ENCODE results near the gene FAM217A.
"Not testable (repeated sequence)": the region's sequence is repeated elsewhere in the genome, so short reads cannot be mapped to it uniquely, and the experiment has no call there.

The FAM217A gene, protein sequence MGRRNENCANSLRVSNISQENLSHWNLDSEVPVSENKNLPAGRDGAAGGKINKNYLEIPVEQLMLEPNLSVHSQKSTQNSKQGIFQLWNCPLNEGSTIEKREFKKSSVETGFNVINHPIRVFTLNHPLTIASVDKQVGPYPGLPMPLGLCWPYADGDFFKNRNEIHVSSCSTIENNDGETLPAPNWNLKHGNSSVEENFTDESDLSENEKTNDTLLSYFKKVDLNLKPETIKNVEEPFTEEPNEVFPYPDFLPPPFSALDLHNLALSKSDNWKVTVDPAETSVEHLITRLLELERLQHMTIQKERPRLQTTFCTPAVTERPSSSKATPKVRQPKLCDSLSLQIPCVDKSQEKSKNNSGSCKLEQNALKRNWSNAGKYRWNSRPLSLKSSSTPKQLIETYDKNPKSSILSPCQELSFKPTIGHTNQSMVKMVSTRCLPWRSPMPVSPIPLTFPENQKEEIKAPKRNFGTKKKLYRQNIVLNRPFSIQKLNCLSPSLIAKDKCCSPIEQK

GRCh38 chr6:4078691-4079471 is at the start of gene FAM217A:
Gene FAM217A, minus strand, starts transcription at chr6:4079137. Its CDS starts 1,723 bp downstream, at chr6:4077414.
- DNase-seq = no peak

DNA sequence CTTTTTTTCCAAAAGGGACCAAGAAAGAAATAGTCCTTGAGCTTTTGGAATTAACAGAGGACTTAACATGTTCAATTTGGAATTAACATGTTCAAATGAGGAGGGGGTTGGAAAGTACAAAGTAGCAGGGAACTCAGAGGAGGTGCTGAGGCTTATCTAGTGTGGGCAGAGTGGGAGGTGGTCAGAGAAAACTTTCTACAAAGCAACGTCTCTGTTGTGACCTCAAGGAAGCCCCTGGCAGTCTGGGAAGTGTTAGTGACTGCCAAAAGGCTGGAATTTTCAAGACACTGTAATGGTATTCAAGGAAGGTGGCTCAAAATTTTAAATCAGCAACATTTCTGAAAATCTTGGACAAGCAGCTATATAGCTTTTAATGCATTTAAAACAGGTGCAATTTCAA is 49.1 kb upstream of the FAM217A start:
- no peak for DNase-seq

DNA sequence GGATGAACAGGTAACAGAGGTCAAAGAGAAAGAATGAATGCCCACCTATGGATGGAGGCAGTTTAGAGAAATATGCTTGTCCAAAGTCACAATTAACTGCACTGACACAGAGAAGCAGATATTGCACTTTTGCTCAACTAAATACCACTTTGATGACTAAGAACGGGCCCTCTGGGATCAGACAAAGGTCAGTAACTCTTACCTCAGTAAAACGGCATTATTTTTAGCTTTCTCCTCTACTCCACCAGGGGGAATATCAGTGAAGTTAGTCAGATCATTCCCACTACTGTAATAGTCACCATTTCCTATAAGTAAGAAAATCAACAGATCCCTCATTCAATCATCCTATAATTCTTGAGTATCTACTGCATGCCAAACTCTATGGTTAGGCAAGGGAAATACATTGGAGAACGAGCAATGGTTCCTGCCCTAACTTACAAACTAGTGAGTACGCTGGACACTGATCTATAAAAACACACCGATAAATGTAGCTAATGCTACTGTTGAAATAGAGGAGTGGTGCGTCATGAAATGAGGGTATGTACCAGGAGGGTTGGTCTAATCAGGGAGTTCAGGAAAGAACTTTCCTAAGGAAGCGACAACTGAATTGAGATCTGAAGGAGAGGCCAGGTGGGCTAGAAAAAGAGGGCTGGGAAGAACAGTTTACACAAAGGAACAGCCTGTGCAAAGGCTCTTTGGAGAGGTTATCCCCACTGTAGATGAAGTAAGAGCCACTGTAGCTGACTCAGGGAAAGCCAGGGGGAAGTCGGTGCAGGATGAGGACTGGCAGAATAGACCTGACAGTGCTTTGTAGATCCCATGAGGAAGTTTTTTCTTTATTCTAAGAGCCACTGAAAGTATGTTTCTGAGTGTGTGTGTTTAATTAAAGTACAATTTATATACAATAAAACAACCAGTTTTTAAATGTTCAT is 47.3 kb upstream of the FAM217A start:
- DNase-seq = no peak

- DNase-seq = no peak
These were observed 46.6 kb upstream of the FAM217A start for GRCh38 chr6:4125500-4125899.

DNA sequence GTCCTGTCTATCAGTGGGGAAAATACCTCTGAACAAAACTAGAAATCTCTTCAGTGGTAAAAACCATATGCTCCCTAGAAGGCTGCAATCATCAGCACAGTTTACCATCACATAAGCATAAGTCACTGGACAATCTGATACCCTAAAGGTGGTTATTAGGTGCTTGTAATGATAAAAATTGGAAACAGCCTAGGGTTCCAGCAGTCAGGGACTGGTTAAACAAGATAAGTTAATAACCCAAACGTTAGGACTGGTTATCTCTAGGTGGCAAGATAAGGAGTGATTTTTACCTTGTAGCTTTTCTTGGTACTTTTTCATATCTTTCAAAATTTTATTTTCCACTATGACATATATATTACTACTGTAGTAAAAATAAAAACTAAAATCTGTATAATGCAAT is 45.4 kb upstream of the FAM217A start:
- no peak for DNase-seq

DNA sequence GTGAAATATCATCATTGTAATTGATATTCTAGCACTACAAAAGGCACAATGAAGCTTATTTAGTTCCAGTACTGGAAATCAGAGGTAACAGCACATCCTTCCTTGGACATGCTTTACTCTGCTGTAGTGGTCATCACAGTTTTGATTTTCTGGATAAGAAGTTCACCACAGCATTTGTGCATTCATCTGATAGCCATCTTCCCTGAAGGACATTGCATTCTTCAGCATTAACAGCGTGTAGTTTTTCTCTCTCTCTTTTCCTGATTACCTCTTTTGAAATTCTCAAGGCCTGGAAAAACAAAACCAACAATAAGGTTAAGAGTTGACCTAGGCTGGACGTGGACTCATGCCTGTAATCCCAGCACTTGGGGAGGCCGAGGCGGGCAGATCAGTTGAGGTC is 36.8 kb upstream of the FAM217A start:
- no peak for DNase-seq

DNA sequence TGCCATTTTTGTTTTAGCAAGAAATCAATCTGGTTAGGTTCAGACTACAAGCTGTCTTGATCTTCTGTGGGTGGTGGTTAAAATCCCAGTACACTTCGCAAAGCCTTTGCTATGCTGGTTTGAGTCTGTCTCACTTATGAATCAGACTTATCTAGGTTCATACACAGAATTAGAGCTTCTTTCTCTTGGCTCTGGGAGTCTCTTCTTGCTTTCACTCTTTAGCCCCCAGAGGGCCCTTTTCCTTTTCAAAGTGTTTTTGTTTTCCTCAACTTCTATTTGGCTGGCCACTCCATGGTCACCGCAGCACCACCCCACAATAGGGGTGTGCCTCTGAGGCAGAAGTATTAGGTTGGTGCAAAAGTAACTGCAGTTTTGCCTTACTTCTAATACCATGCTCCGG is 35.2 kb upstream of the FAM217A start:
- DNase-seq = no peak

DNA sequence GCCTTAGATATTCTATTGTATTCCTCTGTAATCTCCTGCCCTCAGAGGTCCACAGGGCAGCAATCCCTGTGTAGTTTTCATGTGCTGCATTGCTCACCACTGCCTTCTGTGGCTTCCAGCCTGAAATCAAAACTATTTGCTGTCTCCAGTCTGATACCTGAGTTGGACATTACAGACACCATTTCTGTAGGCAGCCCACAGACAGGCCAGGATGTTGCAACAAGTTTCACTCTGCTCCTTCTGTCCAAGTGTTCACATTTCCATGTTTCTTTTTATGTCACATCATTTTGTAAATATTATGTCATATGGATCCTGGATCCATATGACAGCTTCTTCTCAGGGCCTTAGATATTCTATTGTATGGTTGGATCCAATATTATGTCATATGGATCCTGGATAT is 34.7 kb upstream of the FAM217A start:
- DNase-seq = no peak

DNA sequence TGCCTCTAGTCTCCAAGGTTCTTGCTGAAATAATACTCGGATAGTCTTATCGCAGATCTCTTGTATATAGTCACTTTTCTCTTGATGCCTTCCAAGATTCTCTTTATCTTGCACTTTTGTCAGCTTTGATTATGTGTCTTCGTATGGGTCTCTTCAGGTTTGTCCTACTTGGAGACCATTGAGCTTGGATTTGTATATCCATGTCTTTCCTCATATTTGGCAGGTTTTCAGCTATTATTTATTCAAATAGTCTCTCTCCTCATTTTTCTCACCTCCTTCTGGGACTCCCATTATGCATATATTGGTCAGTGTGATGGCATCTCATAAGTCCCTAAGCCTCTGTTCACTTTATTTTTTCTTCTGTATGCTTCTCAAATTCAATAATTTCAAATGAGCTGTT is 33.4 kb upstream of the FAM217A start:
- no peak for DNase-seq

GRCh38 chr6:4109363-4109815 is 30.5 kb upstream of the FAM217A start:
- DNase-seq = not testable (repeated sequence)

- no peak for DNase-seq
These were observed 29.7 kb upstream of the FAM217A start for GRCh38 chr6:4108561-4109093.

GRCh38 chr6:4107873-4108272 is 28.9 kb upstream of the FAM217A start:
- DNase-seq = no peak

DNA sequence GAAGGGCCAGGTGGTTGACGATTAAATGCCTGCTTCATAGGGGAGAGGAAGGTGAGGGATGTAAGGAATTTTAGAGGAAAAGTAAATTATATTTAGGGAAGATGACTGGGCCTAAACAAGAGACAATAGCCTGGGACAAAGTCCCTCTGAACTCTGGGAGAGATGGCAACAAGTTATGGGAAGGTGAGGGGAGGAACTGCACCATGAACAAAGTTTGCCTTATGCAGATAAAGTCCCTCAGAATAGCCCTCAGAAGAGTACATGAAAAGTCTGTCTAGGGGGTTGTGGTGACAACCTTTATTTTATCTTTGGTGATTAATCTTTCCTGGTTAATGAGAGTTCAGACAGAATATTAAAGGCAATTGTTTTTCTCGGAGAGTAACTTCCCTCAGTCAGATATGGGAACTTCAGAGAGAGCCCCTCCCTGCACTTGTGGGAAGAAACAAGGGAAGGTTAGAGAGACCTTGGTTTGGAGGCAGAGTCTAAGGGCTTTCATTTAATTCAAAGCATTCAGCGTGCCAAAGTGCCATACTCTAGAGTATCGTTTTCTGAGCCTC is 27.1 kb upstream of the FAM217A start:
- DNase-seq = no peak

DNA sequence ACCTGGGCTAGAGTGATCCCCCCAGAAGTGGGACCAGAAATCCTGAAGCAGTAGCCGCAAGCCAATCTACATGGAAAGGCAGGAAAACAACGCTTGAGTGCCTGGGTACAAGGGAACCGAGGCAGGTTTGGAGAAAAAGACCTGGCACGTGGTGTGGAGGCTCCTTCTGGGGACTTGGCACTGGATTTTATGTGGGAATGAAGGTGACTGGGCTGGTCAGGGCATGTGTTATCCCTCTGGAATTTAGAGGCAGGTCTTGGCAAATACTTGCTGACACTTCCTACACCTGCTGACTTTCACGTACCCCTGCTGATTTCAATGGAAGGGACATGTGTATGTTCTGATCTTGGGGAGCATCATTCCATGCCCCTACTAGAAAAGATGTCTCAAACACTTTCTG is 25.0 kb upstream of the FAM217A start:
- no peak for DNase-seq

GRCh38 chr6:4102687-4103244 is 23.8 kb upstream of the FAM217A start:
- no peak for DNase-seq

GRCh38 chr6:4101298-4101697 is 22.4 kb upstream of the FAM217A start:
- no peak for DNase-seq

DNA sequence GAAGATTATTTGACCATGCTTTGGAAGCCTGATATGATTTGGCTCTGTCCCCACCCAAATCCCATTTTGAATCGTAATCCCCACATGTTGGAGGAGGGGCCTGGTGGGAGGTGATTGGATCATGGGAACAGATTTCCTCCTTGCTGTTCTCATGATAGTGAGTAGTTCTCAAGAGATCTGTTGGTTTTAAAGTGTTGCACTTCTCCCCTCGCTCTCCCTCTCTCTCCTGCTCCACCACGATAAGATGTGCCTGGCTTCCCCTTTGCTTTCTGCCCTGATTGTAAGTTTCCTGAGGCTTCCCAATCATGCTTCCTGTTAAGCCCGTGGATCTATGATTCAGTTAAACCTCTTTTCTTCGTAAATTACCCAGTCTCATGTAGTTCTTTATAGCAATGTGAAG is 21.7 kb upstream of the FAM217A start:
- no peak for DNase-seq

DNA sequence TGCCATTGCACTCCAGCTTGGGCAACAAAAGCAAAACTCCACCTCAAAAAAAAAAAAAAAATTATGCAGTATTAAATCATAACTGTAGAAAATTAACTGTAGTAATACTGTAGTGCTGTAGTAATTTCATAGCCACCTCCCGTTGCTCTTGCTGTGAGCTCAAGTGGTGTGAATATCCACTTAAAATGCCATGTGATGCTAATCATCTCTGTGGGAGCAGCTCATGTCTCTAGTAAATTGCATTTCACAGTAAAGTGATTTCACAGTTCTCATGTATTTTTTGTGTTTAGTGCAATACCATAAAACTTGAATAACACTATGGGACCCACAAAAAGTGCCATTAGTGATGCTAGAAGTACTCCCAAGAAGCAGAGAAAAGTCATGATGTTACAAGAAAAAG is 14.4 kb upstream of the FAM217A start:
- DNase-seq = no peak

- no peak for DNase-seq
These were observed 13.0 kb upstream of the FAM217A start for GRCh38 chr6:4091941-4092340.

DNA sequence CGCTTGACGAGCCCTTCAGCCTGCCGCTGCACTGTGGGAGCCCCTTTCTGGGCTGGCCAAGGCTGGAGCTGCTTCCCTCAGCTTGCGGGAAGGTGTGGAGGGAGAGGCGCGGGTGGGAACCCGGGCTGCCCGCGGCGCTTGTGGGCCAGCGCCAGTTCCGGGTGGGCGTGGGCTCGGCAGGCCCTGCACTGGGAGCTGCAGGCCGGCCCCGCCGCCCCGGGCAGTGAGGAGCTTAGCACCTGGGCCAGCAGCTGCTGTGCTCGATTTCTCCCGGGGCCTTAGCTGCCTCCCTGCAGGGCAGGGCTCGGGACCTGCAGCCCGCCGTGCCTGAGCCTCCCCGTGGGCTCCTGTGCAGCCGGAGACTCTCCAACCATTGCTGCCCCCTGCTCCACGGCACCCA is 11.1 kb upstream of the FAM217A start:
- DNase-seq = not testable (repeated sequence)

DNA sequence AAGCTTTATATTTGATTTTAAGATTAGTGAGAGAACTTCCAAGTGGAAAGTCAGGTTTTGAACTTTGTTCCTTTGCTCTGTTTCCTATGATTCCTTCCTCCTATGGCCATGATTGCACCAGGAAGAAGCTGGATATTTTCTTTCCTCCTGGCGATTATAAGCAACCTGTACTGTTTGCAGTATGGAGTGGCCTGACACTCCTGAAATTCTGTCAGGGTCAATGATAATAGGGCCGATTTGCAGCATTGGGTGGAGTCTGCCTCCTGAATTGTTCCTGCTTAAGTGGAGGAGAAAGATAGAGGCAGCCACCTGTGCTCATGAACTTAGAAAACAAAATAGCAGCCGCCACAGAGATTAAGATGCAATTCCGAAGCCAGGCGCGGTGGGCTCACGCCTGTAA is 9.8 kb upstream of the FAM217A start:
- DNase-seq = no peak

- DNase-seq = no peak
These were observed 6.4 kb upstream of the FAM217A start for GRCh38 chr6:4085332-4085700.

Measured in activated CD4-positive, CD25-positive, alpha-beta regulatory T cell (primary cell).